GM12878 (cell line): ENCODE results near the gene ANKRD44.

Experiments used
- CBX3 ChIP-seq: fragments of 200-600 bp; sonication (generic); IDR thresholded peaks from 2 replicates; pipeline ENCODE4 v1.6.1; 2016; ENCODE audit warnings: low read depth, borderline replicate concordance
- CHD1 ChIP-seq: IDR thresholded peaks from 2 replicates; pipeline ENCODE4 v1.6.1; 2012; ENCODE audit warnings: low read depth, low read length, improper control_type of control experiment
- CREB1 ChIP-seq: IDR thresholded peaks from 2 replicates; pipeline ENCODE4 v1.6.1; 2012; ENCODE audit warnings: low read depth, mild to moderate bottlenecking, inconsistent platforms
- HDAC2 ChIP-seq: fragments of 200-600 bp; sonication (generic); IDR thresholded peaks from 2 replicates; pipeline ENCODE4 v1.6.1; 2017
- KDM1A ChIP-seq: fragments of 200-600 bp; sonication (generic); IDR thresholded peaks from 2 replicates; pipeline ENCODE4 v1.6.1; 2016; ENCODE audit warnings: borderline replicate concordance
- MXI1 ChIP-seq: fragments of 150-350 bp; IDR thresholded peaks from 2 replicates; pipeline ENCODE4 v1.6.1; 2011; ENCODE audit warnings: low read depth, mild to moderate bottlenecking, inconsistent platforms, low read length, improper control_type of control experiment
- TF ChIP-seq, protein P1 (sequence below), 3 experiments: IDR thresholded peaks in 2 of 3; conservative IDR thresholded peaks in 1 of 3; 2 replicates each; pipeline ENCODE4 v1.5.1; 2011; ENCODE audit warnings: low read depth in 3 of 3, low read length in 3 of 3, mild to moderate bottlenecking in 3 of 3, control low read depth in 2 of 3, moderate library complexity in 2 of 3, inconsistent platforms in 1 of 3, mixed read lengths in 1 of 3; ENCODE audit not compliant: control insufficient read depth in 2 of 3, insufficient read depth in 1 of 3; ENCODE audit errors: extremely low read depth in 1 of 3

DNA sequence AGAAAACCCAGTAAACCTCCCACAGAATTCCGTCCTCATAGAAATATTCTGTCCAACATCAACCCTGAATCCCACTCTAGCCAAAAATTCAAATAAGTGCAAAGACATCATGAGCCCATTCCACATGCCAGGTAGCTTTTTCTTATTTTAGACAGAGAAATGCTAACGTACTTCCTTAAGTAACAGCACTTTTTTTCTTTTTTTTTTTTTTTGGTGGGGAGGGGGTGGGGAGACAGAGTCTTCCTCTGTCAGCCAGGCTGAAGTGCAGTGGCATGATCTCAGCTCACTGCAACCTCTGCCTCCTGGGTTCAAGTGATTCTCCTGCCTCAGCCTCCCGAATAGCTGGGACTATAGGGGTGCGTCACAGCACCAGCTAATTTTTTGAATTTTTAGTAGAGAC lies 45.5 kb downstream of the ANKRD44 start:
- TF ChIP-seq, protein P1, sequence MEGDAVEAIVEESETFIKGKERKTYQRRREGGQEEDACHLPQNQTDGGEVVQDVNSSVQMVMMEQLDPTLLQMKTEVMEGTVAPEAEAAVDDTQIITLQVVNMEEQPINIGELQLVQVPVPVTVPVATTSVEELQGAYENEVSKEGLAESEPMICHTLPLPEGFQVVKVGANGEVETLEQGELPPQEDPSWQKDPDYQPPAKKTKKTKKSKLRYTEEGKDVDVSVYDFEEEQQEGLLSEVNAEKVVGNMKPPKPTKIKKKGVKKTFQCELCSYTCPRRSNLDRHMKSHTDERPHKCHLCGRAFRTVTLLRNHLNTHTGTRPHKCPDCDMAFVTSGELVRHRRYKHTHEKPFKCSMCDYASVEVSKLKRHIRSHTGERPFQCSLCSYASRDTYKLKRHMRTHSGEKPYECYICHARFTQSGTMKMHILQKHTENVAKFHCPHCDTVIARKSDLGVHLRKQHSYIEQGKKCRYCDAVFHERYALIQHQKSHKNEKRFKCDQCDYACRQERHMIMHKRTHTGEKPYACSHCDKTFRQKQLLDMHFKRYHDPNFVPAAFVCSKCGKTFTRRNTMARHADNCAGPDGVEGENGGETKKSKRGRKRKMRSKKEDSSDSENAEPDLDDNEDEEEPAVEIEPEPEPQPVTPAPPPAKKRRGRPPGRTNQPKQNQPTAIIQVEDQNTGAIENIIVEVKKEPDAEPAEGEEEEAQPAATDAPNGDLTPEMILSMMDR (IDR thresholded peaks at IDR 0.05 in 2 of 3, conservative IDR thresholded peaks at IDR 0.05 in 1 of 3; ENCODE audit: control insufficient read depth in 2 of 3, extremely low read depth in 1 of 3, insufficient read depth in 1 of 3, low read depth in 3 of 3, low read length in 3 of 3) = no peak
- TF ChIP-seq CREB1 (no peak), HDAC2 (no peak), CHD1 (no peak), CBX3 (no peak), MXI1 (no peak), KDM1A (no peak)
